Neural crest cell (in vitro differentiated cells): ENCODE data around the gene SLC1A2. TPM values are rescaled to one million over a fixed set of nuclear protein-coding genes. Genes with fewer than 3 reads are reported as not detected.

ENCODE experiments used
- DNase-seq: peaks from one replicate; pipeline ENCODE4 v3.0.0; 2021; ENCODE audit warnings: low read depth, mixed read lengths, low spot score
- H3K27ac Mint-ChIP-seq: one replicate; pipeline ENCODE4 v1.8.0; 2021; ENCODE audit warnings: mild to moderate bottlenecking, mixed read lengths; ENCODE audit not compliant: unreplicated experiment
- H3K27me3 Mint-ChIP-seq: 2 replicates; pipeline ENCODE4 v1.8.0; 2021; ENCODE audit warnings: low read depth, mild to moderate bottlenecking, mixed read lengths
- H3K36me3 Mint-ChIP-seq: 2 replicates; pipeline ENCODE4 v1.8.0; 2021; ENCODE audit warnings: low read depth, mild to moderate bottlenecking, mixed read lengths
- H3K4me1 Mint-ChIP-seq: 2 replicates; pipeline ENCODE4 v1.8.0; 2021; ENCODE audit warnings: mixed read lengths
- H3K4me3 Mint-ChIP-seq: one replicate; pipeline ENCODE4 v1.8.0; 2021; ENCODE audit warnings: mild to moderate bottlenecking, mixed read lengths
- H3K9me3 Mint-ChIP-seq: 2 replicates; pipeline ENCODE4 v1.8.0; 2021; ENCODE audit warnings: mixed read lengths
- CTCF ChIP-seq: fragments of 200-600 bp; sonication (generic); conservative IDR thresholded peaks from 2 replicates; pipeline ENCODE4 v1.5.0; 2021; ENCODE audit warnings: antibody characterized with exemption, mild to moderate bottlenecking
- total RNA-seq: library from RNA; stranded (reverse); gene quantifications from 2 replicates; pipeline ENCODE4 v1.2.1, GENCODE V29; 2021

Gene SLC1A2
- total RNA-seq, 1 donor from 2014 or later = 2.7 TPM

- no peaks in the 10 kb centered on the region for H3K9me3 Mint-ChIP-seq
- peak overlapping the region; percentile 4 for H3K27ac Mint-ChIP-seq
- H3K4me1 Mint-ChIP-seq = peaks cover 27% of the 10 kb centered on the region
- H3K36me3 Mint-ChIP-seq = no peaks in the 10 kb centered on the region
- no peak for TF ChIP-seq CTCF
- DNase-seq = no peak
- H3K4me3 Mint-ChIP-seq = no peak overlapping the region
- H3K27me3 Mint-ChIP-seq = no peaks in the 10 kb centered on the region
Observed at GRCh38 chr11:35344681-35345574, 74.4 kb downstream of the SLC1A2 start.

- H3K4me3 Mint-ChIP-seq = no peak overlapping the region
- no peak for DNase-seq
- TF ChIP-seq CTCF = no peak
- H3K36me3 Mint-ChIP-seq = no peaks in the 10 kb centered on the region
- no peak overlapping the region for H3K27ac Mint-ChIP-seq
- no peaks in the 10 kb centered on the region for H3K27me3 Mint-ChIP-seq
- no peaks in the 10 kb centered on the region for H3K9me3 Mint-ChIP-seq
- peaks cover 23% of the 10 kb centered on the region for H3K4me1 Mint-ChIP-seq
Observed at GRCh38 chr11:35343033-35343598, 76.2 kb downstream of the SLC1A2 start.

- H3K36me3 Mint-ChIP-seq = no peaks in the 10 kb centered on the region
- no peak overlapping the region for H3K4me3 Mint-ChIP-seq
- no peak for TF ChIP-seq CTCF
- H3K9me3 Mint-ChIP-seq = peaks cover 2% of the 10 kb centered on the region
- no peak overlapping the region for H3K27ac Mint-ChIP-seq
- H3K27me3 Mint-ChIP-seq = no peaks in the 10 kb centered on the region
- peaks cover 16% of the 10 kb centered on the region for H3K4me1 Mint-ChIP-seq
- no peak for DNase-seq
Observed at GRCh38 chr11:35340715-35341114, 78.6 kb downstream of the SLC1A2 start.

GRCh38 chr11:35340071-35340470 is 79.3 kb downstream of the SLC1A2 start:
- no peak for TF ChIP-seq CTCF
- peaks cover 2% of the 10 kb centered on the region for H3K9me3 Mint-ChIP-seq
- no peaks in the 10 kb centered on the region for H3K36me3 Mint-ChIP-seq
- H3K27me3 Mint-ChIP-seq = no peaks in the 10 kb centered on the region
- no peak overlapping the region for H3K4me3 Mint-ChIP-seq
- no peak overlapping the region for H3K27ac Mint-ChIP-seq
- DNase-seq = no peak
- H3K4me1 Mint-ChIP-seq = peaks cover 12% of the 10 kb centered on the region

- no peak overlapping the region for H3K27ac Mint-ChIP-seq
- no peaks in the 10 kb centered on the region for H3K36me3 Mint-ChIP-seq
- no peaks in the 10 kb centered on the region for H3K27me3 Mint-ChIP-seq
- peaks cover 2% of the 10 kb centered on the region for H3K4me1 Mint-ChIP-seq
- H3K9me3 Mint-ChIP-seq = peaks cover 2% of the 10 kb centered on the region
- no peak overlapping the region for H3K4me3 Mint-ChIP-seq
- no peak for DNase-seq
- TF ChIP-seq CTCF = no peak
Observed at GRCh38 chr11:35338921-35339320, 80.4 kb downstream of the SLC1A2 start.
